ENCODE data around the gene WDHD1.
"Not testable (repeated sequence)": the region's sequence is repeated elsewhere in the genome, so short reads cannot be mapped to it uniquely, and the experiment has no call there.

Gene WDHD1

DNA sequence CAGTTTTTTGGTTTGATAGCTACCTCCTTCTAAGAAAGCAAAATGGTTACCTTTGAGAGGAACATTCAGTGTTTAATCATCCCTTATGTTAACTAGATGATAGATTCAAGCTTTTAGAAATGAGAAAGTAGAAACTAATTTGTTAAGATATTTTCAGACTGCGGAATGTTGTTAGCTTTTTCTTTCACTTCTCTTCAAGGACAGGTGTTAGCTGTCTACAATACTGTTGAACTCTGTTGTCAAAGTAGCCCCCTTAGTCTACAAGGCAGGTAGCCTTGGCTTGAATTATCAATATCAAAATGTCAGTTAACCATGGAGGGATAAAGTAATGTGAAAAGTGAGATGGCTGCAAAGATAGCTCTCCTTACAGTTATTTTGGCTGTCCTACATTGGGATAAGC, 39.3 kb upstream of the WDHD1 start:
- TF ChIP-seq, protein P1, sequence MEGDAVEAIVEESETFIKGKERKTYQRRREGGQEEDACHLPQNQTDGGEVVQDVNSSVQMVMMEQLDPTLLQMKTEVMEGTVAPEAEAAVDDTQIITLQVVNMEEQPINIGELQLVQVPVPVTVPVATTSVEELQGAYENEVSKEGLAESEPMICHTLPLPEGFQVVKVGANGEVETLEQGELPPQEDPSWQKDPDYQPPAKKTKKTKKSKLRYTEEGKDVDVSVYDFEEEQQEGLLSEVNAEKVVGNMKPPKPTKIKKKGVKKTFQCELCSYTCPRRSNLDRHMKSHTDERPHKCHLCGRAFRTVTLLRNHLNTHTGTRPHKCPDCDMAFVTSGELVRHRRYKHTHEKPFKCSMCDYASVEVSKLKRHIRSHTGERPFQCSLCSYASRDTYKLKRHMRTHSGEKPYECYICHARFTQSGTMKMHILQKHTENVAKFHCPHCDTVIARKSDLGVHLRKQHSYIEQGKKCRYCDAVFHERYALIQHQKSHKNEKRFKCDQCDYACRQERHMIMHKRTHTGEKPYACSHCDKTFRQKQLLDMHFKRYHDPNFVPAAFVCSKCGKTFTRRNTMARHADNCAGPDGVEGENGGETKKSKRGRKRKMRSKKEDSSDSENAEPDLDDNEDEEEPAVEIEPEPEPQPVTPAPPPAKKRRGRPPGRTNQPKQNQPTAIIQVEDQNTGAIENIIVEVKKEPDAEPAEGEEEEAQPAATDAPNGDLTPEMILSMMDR (conservative IDR thresholded peaks at IDR 0.05; ENCODE audit: low read length) = no peak
- DNase-seq (ENCODE audit: low read depth) = no peak
- no peak overlapping the region for H3K4me3 ChIP-seq (ENCODE audit: low read length)

DNA sequence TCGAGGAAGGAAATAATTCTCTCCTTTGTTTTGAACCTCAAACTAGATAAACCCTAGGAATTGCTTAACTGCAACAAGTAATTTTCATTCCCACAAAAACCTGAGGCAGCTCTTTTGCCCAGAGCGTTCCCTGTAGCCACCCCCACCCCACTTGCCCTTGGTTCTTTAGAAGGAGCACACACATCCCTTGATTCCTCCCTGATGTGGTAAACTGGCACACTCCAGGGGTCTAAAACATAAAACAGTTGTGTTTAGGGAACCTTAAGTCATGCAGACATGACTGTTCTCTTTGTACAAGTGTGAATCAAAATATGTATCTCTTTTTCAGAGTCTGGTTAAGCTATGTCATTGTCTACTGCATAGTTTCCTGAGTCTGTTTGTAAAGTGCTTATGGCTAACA, 38.5 kb upstream of the WDHD1 start:
- no peak overlapping the region for H3K4me3 ChIP-seq (ENCODE audit: low read length)
- TF ChIP-seq, protein P1 (conservative IDR thresholded peaks at IDR 0.05; ENCODE audit: low read length) = no peak
- DNase-seq (ENCODE audit: low read depth) = no peak

DNA sequence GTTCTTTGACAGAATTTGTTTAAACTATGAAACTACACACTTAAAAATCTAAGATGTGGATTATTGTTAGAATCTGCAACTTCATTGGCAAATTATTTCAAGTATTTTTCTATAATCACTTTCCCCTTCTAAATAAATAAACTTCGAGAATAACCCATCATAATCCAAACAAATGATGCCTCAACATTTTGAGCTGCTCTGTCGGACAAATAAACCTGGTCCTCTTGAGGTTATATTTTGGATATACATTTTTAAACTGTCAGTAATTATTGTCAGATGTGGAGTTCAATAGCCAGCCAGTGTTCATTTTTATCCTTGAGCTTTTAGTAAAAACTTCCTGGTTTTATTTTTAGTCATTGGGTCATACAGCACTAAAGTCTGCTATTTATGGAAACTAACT, 38.0 kb upstream of the WDHD1 start:
- not testable (repeated sequence) for H3K4me3 ChIP-seq (ENCODE audit: low read length); DNase-seq (ENCODE audit: low read depth)

DNA sequence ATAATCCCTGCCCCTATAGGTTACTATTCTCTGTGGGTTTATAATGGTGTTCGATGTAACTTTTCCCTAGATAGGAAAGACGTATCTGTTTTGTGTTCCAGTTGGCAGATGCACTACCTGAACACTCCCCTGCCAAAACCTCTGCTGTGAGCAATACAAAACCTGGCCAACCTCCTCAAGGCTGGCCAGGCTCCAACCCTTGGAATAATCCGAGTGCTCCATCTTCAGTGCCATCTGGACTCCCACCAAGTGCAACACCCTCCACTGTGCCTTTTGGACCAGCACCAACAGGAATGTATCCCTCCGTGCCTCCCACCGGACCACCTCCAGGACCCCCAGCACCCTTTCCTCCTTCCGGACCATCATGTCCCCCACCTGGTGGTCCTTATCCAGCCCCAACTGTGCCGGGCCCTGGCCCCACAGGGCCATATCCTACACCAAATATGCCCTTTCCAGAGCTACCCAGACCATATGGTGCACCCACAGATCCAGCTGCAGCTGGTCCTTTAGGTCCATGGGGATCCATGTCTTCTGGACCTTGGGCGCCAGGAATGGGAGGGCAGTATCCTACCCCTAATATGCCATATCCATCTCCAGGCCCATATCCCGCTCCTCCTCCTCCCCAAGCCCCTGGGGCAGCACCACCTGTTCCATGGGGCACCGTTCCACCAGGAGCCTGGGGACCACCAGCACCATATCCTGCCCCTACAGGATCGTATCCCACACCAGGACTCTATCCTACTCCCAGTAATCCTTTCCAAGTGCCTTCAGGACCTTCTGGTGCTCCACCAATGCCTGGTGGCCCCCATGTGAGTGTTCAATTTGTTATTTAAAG, 35.8 kb upstream of the WDHD1 start:
- H3K4me3 ChIP-seq (ENCODE audit: low read length) = no peak overlapping the region
- TF ChIP-seq, protein P1 (conservative IDR thresholded peaks at IDR 0.05; ENCODE audit: low read length) = no peak
- no peak for DNase-seq (ENCODE audit: low read depth)

DNA sequence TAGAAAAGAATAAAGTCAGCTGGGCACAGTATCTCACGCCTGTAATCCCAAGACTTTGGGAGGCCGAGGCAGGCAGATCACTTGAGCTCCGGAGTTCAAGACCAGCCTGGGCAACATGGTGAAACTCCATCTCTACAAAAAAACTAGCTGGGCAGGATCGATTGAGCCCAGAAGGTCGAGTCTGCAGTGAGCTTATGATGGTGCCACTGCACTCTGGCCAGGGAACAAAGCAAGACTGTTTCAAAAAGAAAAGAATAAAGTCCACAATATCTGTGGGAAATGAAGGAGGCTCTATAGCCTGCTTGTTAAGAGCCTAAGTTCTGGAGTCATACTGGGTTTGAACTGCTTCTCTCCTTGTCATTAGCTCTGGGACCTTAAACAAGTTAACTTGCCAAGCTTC, 32.4 kb upstream of the WDHD1 start:
- TF ChIP-seq, protein P1 (conservative IDR thresholded peaks at IDR 0.05; ENCODE audit: low read length) = no peak
- no peak for DNase-seq (ENCODE audit: low read depth)
- H3K4me3 ChIP-seq (ENCODE audit: low read length) = no peak overlapping the region

DNA sequence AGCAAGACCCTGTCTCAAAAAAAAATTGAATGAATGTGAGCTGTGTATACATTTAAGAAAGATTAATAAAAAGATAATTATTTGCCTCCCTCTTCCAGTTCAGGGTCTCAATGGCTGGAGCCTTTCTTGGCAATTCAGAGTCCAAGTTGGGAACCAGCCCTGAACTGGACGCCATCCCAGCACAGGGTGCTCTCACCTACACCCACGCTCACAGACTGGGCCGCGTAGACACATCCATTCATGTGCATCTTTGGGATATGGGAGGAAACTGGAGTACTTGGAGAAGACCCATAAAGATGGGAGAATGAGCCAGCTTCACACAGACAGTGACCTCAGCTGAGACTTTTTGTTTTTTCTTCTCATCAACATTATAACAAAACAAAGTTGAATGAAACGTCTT, 31.0 kb upstream of the WDHD1 start:
- H3K4me3 ChIP-seq (ENCODE audit: low read length) = no peak overlapping the region
- no peak for DNase-seq (ENCODE audit: low read depth)
- TF ChIP-seq, protein P1 (conservative IDR thresholded peaks at IDR 0.05; ENCODE audit: low read length) = no peak

DNA sequence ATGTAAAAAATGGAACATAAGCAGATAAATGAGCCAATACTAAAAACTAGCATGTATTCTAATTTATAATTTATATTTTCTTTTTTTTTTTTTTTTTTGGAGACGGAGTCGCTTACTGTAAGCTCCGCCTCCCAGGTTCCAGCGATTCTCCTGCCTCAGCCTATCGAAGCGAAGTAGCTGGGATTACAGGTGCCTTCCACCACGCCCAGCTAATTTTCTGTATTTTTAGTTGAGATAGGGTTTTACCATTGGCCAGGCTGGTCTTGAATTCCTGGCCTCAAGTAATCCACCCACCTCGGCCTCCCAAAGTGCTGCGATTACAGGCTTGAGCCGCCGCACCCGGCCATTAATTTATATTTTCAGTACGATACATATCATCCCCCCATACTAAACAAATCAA, 27.2 kb upstream of the WDHD1 start:
- DNase-seq (ENCODE audit: low read depth) = no peak

More for the DNA sequence above, 27.2 kb upstream of the WDHD1 start:
- TF ChIP-seq, protein P1 (conservative IDR thresholded peaks at IDR 0.05; ENCODE audit: low read length) = no peak
- H3K4me3 ChIP-seq (ENCODE audit: low read length) = no peak overlapping the region

Measured in AG10803 (cell line).